Activated CD4-positive, alpha-beta T cell treated with anti-CD3 and anti-CD28 coated beads, Interleukin-2, Interleukin-4, amounts not matched to agents 100 ng/mL and 50 ng/mL, durations not matched to agents 16 hours and 8 hours (primary cell): ENCODE data around the gene BRCC3.

Experiments
- DNase-seq: peaks from one replicate; pipeline ENCODE4 v3.0.0-alpha.2; 2020; ENCODE audit warnings: low spot score

The BRCC3 gene

GRCh38 chrX:155070975-155071693 is at the start of gene BRCC3, which contains the start of the genes CMC4 and MTCP1:
Gene BRCC3 (plus strand): TSS chrX:155071508. CDS start chrX:155071528, 20 bp downstream.
Gene CMC4 (minus strand): TSS chrX:155071136. CDS start chrX:155064023, 7,113 bp downstream.
Gene MTCP1 (minus strand): TSS chrX:155071136. CDS start chrX:155066010, 5,126 bp downstream.
- DNase-seq = peak; percentile 81

GRCh38 chrX:155022585-155022984 is 48.7 kb upstream of the BRCC3 start, which contains the start of gene F8:
Gene F8 (minus strand): TSS chrX:155022723. CDS start chrX:155022552, 171 bp downstream.
- DNase-seq = no peak

GRCh38 chrX:155023907-155024833 is 47.1 kb upstream of the BRCC3 start:
- DNase-seq = no peak

- DNase-seq = no peak
These were observed 44.9 kb upstream of the BRCC3 start for GRCh38 chrX:155026420-155026726.

- peak; percentile 91 for DNase-seq
These were observed 44.4 kb upstream of the BRCC3 start, which contains the start of gene FUNDC2 for GRCh38 chrX:155026727-155027508. Gene FUNDC2 (plus strand): TSS chrX:155026844. CDS start chrX:155026939, 95 bp downstream.

- peak; percentile 25 for DNase-seq
These were observed 43.7 kb upstream of the BRCC3 start for GRCh38 chrX:155027509-155028066.

- DNase-seq = peak; percentile 6
These were observed 43.2 kb upstream of the BRCC3 start for GRCh38 chrX:155028129-155028528.

- no peak for DNase-seq
These were observed 42.4 kb upstream of the BRCC3 start for GRCh38 chrX:155028877-155029291.

GRCh38 chrX:155031657-155032056 is 39.7 kb upstream of the BRCC3 start:
- DNase-seq = no peak

- no peak for DNase-seq
These were observed 35.6 kb upstream of the BRCC3 start for GRCh38 chrX:155035688-155036087.

- no peak for DNase-seq
These were observed 25.0 kb upstream of the BRCC3 start for GRCh38 chrX:155046129-155046810.

- no peak for DNase-seq
These were observed 24.3 kb upstream of the BRCC3 start for GRCh38 chrX:155046811-155047528.

- DNase-seq = peak; percentile 46
These were observed 22.2 kb upstream of the BRCC3 start for GRCh38 chrX:155048977-155049619.

GRCh38 chrX:155052738-155053498 is 18.4 kb upstream of the BRCC3 start:
- DNase-seq = no peak

GRCh38 chrX:155053656-155054055 is 17.7 kb upstream of the BRCC3 start:
- no peak for DNase-seq

GRCh38 chrX:155054255-155054654 is 17.1 kb upstream of the BRCC3 start:
- no peak for DNase-seq

- no peak for DNase-seq
These were observed 15.8 kb upstream of the BRCC3 start for GRCh38 chrX:155055494-155055893.

GRCh38 chrX:155056471-155056870 is 14.8 kb upstream of the BRCC3 start:
- peak; percentile 19 for DNase-seq
